ENCODE data around the gene ANKRD22.

The ANKRD22 gene

DNA sequence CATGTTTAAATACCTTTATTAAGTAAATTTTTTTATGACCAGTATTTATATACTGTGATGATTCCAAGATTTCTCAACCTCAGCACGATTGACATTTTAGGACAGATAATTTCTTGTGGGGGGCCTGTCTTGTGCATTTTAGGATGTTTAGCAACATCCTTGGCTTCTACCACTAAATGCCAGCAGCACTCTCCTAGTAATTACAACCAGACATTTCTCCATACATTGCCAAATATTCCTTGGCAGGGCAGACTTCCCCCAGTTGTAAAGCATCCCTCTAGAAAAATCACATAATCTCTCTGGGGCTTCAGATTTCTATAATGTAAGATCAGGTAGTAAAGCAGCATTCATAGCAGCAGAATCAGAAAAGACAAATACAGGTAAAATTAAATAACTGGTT lies 56.9 kb downstream of the ANKRD22 start:
- Histone ChIP-seq H3K79me2 (ENCODE audit: insufficient read depth, low read depth) (no peaks in the 10 kb centered on the region), H3K36me3 (ENCODE audit: insufficient read depth) (no peaks in the 10 kb centered on the region), H4K20me1 (ENCODE audit: insufficient read depth) (no peaks in the 10 kb centered on the region), H2AFZ (ENCODE audit: low read depth) (no peak overlapping the region), H3K4me2 (no peak overlapping the region), H3K9ac (no peak overlapping the region), H3K4me3 (IDR thresholded peaks at IDR 0.05; ENCODE audit: insufficient read depth, low read depth, low read length) (no peak overlapping the region), H3K4me1 (ENCODE audit: low read depth, poor library complexity, severe bottlenecking) (peaks cover 26% of the 10 kb centered on the region), H3K27me3 (ENCODE audit: insufficient read depth, low read depth) (no peaks in the 10 kb centered on the region), H3K27ac (no peak overlapping the region)
- TF ChIP-seq, protein P1, sequence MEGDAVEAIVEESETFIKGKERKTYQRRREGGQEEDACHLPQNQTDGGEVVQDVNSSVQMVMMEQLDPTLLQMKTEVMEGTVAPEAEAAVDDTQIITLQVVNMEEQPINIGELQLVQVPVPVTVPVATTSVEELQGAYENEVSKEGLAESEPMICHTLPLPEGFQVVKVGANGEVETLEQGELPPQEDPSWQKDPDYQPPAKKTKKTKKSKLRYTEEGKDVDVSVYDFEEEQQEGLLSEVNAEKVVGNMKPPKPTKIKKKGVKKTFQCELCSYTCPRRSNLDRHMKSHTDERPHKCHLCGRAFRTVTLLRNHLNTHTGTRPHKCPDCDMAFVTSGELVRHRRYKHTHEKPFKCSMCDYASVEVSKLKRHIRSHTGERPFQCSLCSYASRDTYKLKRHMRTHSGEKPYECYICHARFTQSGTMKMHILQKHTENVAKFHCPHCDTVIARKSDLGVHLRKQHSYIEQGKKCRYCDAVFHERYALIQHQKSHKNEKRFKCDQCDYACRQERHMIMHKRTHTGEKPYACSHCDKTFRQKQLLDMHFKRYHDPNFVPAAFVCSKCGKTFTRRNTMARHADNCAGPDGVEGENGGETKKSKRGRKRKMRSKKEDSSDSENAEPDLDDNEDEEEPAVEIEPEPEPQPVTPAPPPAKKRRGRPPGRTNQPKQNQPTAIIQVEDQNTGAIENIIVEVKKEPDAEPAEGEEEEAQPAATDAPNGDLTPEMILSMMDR (conservative IDR thresholded peaks at IDR 0.05; ENCODE audit: low read depth, low read length), result no peak

DNA sequence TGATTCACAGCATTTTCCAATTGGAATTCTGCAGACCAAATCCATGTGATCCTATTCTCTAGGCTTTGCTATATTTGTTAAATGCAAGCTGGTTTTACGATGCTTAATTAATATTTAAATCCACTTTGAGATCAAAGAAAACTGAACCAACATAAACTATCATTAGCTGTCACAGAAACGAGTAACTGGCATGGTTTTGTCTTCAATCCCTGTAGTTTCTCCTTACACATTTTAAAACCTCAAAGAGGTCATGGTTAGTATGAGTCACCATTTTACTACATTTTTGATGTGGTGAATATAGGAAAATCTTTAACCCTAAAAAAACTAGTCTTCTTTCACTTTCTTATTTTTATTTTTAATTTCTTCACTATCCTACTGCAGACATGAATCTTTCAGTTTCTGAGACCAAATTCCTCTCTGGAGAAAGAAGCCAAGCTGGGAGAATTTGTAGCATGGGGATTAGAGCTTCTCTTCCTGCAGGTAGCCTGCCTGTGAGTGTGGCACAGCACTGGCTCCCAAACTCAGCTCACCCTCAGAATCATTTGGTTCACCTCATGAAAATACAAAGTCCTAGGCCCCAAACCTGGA lies 57.8 kb downstream of the ANKRD22 start:
- TF ChIP-seq, protein P1 (conservative IDR thresholded peaks at IDR 0.05; ENCODE audit: low read depth, low read length), result no peak
- no peak overlapping the region for H3K4me3 ChIP-seq (IDR thresholded peaks at IDR 0.05; ENCODE audit: insufficient read depth, low read depth, low read length)
- peaks cover 26% of the 10 kb centered on the region for H3K4me1 ChIP-seq (ENCODE audit: low read depth, poor library complexity, severe bottlenecking)
- H4K20me1 ChIP-seq (ENCODE audit: insufficient read depth), result no peaks in the 10 kb centered on the region
- H2AFZ ChIP-seq (ENCODE audit: low read depth), result no peak overlapping the region
- no peaks in the 10 kb centered on the region for H3K36me3 ChIP-seq (ENCODE audit: insufficient read depth)
- no peak overlapping the region for H3K9ac ChIP-seq
- no peaks in the 10 kb centered on the region for H3K27me3 ChIP-seq (ENCODE audit: insufficient read depth, low read depth)
- H3K27ac ChIP-seq, result 0 out of 2 replicates have a peak overlapping the region, but pooled peaks have one; percentile 6
- no peaks in the 10 kb centered on the region for H3K79me2 ChIP-seq (ENCODE audit: insufficient read depth, low read depth)
- peak overlapping the region; percentile 41 for H3K4me2 ChIP-seq

DNA sequence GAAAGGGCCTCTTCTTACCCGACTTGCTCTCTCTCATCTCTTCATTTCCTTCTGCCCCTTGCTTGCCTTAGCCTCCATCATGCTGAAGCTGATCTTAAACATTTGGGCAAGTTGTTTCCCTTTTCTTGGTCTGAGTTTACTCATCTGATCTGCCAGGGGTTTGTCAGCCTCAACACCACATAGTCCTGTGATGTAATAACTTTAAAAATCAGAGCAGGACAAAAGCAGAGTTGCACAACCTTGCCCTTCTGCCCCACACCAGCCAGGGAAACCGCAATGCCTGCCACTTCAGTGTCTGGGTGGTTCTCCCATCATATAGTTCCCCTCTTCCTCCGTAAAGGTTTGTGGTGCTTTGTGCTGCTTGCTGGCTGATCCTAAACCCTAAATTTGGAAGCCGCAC lies 59.0 kb downstream of the ANKRD22 start:
- no peaks in the 10 kb centered on the region for H3K27me3 ChIP-seq (ENCODE audit: insufficient read depth, low read depth)
- H3K79me2 ChIP-seq (ENCODE audit: insufficient read depth, low read depth), result no peaks in the 10 kb centered on the region
- H3K4me3 ChIP-seq (IDR thresholded peaks at IDR 0.05; ENCODE audit: insufficient read depth, low read depth, low read length), result no peak overlapping the region
- H4K20me1 ChIP-seq (ENCODE audit: insufficient read depth), result no peaks in the 10 kb centered on the region
- TF ChIP-seq, protein P1 (conservative IDR thresholded peaks at IDR 0.05; ENCODE audit: low read depth, low read length), result no peak
- no peak overlapping the region for H3K9ac ChIP-seq
- no peak overlapping the region for H2AFZ ChIP-seq (ENCODE audit: low read depth)
- H3K4me1 ChIP-seq (ENCODE audit: low read depth, poor library complexity, severe bottlenecking), result peaks cover 26% of the 10 kb centered on the region
- no peaks in the 10 kb centered on the region for H3K36me3 ChIP-seq (ENCODE audit: insufficient read depth)
- no peak overlapping the region for H3K27ac ChIP-seq
- no peak overlapping the region for H3K4me2 ChIP-seq

DNA sequence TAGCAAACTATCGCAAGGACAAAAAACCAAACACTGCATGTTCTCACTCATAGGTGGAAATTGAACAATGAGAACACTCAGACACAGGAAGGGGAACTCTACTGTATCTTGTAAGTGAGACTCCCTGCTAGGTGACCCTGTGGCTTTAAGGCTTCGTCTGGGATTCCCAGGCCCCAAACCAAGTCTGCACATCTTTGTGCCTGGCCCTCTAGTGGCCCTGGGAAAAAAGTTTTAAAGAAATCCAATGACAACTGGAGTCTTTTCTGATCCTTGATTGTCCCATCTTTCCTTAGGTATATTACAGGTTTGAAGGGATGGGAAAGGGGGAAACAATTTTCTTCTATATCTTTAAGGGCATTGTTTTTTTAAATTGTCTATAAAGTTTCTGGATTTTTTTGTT lies 59.7 kb downstream of the ANKRD22 start:
- no peaks in the 10 kb centered on the region for H3K79me2 ChIP-seq (ENCODE audit: insufficient read depth, low read depth)
- no peak overlapping the region for H2AFZ ChIP-seq (ENCODE audit: low read depth)
- H3K27me3 ChIP-seq (ENCODE audit: insufficient read depth, low read depth), result no peaks in the 10 kb centered on the region
- no peaks in the 10 kb centered on the region for H3K36me3 ChIP-seq (ENCODE audit: insufficient read depth)
- H3K9ac ChIP-seq, result no peak overlapping the region
- TF ChIP-seq, protein P1 (conservative IDR thresholded peaks at IDR 0.05; ENCODE audit: low read depth, low read length), result peak; percentile 70
- no peak overlapping the region for H3K4me2 ChIP-seq
- H3K4me1 ChIP-seq (ENCODE audit: low read depth, poor library complexity, severe bottlenecking), result peaks cover 26% of the 10 kb centered on the region
- H3K27ac ChIP-seq, result no peak overlapping the region
- H3K4me3 ChIP-seq (IDR thresholded peaks at IDR 0.05; ENCODE audit: insufficient read depth, low read depth, low read length), result no peak overlapping the region
- no peaks in the 10 kb centered on the region for H4K20me1 ChIP-seq (ENCODE audit: insufficient read depth)
